GM21423 (cell line): Measurements from ENCODE around the gene SDK1.

Experiments used
- ATAC-seq: cut with Tn5 transposase; IDR thresholded peaks from one replicate; pipeline ENCODE4 v1.9.1; 2021; ENCODE audit warnings: mild to moderate bottlenecking, moderate library complexity; ENCODE audit not compliant: unreplicated experiment

Gene SDK1

GRCh38 chr7:4110438-4110837 lies 809.4 kb downstream of the SDK1 start:
- ATAC-seq, result no peak

- ATAC-seq, result no peak
Observed at GRCh38 chr7:4111166-4111565, 810.1 kb downstream of the SDK1 start.

GRCh38 chr7:4113271-4113670 lies 812.2 kb downstream of the SDK1 start:
- no peak for ATAC-seq

- no peak for ATAC-seq
Observed at GRCh38 chr7:4113976-4114375, 812.9 kb downstream of the SDK1 start.

- ATAC-seq, result no peak
Observed at GRCh38 chr7:4115442-4115841, 814.4 kb downstream of the SDK1 start.

GRCh38 chr7:4115941-4116610 lies 815.0 kb downstream of the SDK1 start:
- no peak for ATAC-seq

- no peak for ATAC-seq
Observed at GRCh38 chr7:4119848-4120247, 818.8 kb downstream of the SDK1 start.

GRCh38 chr7:4123346-4123745 lies 822.3 kb downstream of the SDK1 start:
- ATAC-seq, result no peak

GRCh38 chr7:4123823-4124222 lies 822.8 kb downstream of the SDK1 start:
- no peak for ATAC-seq

GRCh38 chr7:4124556-4125477 lies 823.8 kb downstream of the SDK1 start:
- ATAC-seq, result no peak

- ATAC-seq, result no peak
Observed at GRCh38 chr7:4127909-4128560, 827.0 kb downstream of the SDK1 start.

GRCh38 chr7:4129481-4130122 lies 828.5 kb downstream of the SDK1 start:
- no peak for ATAC-seq

GRCh38 chr7:4131063-4131462 lies 830.0 kb downstream of the SDK1 start:
- ATAC-seq, result no peak

- no peak for ATAC-seq
Observed at GRCh38 chr7:4132221-4132620, 831.2 kb downstream of the SDK1 start.

- no peak for ATAC-seq
Observed at GRCh38 chr7:4133491-4134044, 832.5 kb downstream of the SDK1 start.

GRCh38 chr7:4134204-4134603 lies 833.2 kb downstream of the SDK1 start:
- ATAC-seq, result no peak

- ATAC-seq, result no peak
Observed at GRCh38 chr7:4134631-4135030, 833.6 kb downstream of the SDK1 start.

- ATAC-seq, result no peak
Observed at GRCh38 chr7:4135301-4135700, 834.2 kb downstream of the SDK1 start.

- no peak for ATAC-seq
Observed at GRCh38 chr7:4136036-4136435, 835.0 kb downstream of the SDK1 start.

GRCh38 chr7:4136501-4137110 lies 835.6 kb downstream of the SDK1 start:
- no peak for ATAC-seq
